ENCODE results near the gene CHI3L1. TPM values are rescaled to one million over a fixed set of nuclear protein-coding genes. Genes with fewer than 3 reads are reported as not detected.

The CHI3L1 gene
- total and polyA plus RNA-seq, 10 donors = 2.7 to 41.2 (median 15.5) TPM

- intact Hi-C loops (cut with DNase I; ENCODE audit: low total_unique reads) = no loop called here
- DNase-seq = peak; percentile 84
Observed at GRCh38 chr1:203172184-203173010, 14.1 kb downstream of the CHI3L1 start.

GRCh38 chr1:203171341-203172183, 14.9 kb downstream of the CHI3L1 start:
- peak; percentile 67 for DNase-seq
- H3K9me3 ChIP-seq = no peaks in the 10 kb centered on the region
- H3K4me3 ChIP-seq = no peak overlapping the region
- peaks cover 0 to 48% (median 0%) of the 10 kb centered on the region in 7 donors for H3K27me3 ChIP-seq (replicated peaks in 1 of 7)
- H3K36me3 ChIP-seq = no peaks in the 10 kb centered on the region
- WGBS, 5 donors = 91 to 94% (median 93%) methylated on average over 17 to 22 of the region's 22 CpGs
- peaks cover 0 to 46% (median 14%) of the 10 kb centered on the region in 6 donors for H3K4me1 ChIP-seq
- no peak overlapping the region for H3K27ac ChIP-seq
- TF ChIP-seq POLR2A (IDR thresholded peaks at IDR 0.05) = no peak
- no peak for TF ChIP-seq CTCF (IDR thresholded peaks at IDR 0.05 in 8 of 11, conservative IDR thresholded peaks at IDR 0.05 in 3 of 11)
- no peak for TF ChIP-seq POLR2AphosphoS5 (IDR thresholded peaks at IDR 0.05)
- intact Hi-C loops (cut with DNase I; ENCODE audit: low total_unique reads) = no loop called here

More at GRCh38 chr1:203172184-203173010, 14.1 kb downstream of the CHI3L1 start:
- no peaks in the 10 kb centered on the region for H3K9me3 ChIP-seq
- H3K36me3 ChIP-seq = no peaks in the 10 kb centered on the region
- no peak overlapping the region for H3K4me3 ChIP-seq
- H3K27ac ChIP-seq = no peak overlapping the region
- WGBS, 5 donors = 50 to 59% (median 54%) methylated on average over 7 to 8 of the region's 8 CpGs
- no peak for TF ChIP-seq POLR2A (IDR thresholded peaks at IDR 0.05)
- TF ChIP-seq CTCF (IDR thresholded peaks at IDR 0.05 in 8 of 11, conservative IDR thresholded peaks at IDR 0.05 in 3 of 11) = peak; percentile 32 to 86 (median 70)
- peaks cover 0 to 46% (median 17%) of the 10 kb centered on the region in 6 donors for H3K4me1 ChIP-seq
- peaks cover 0 to 43% (median 0%) of the 10 kb centered on the region in 7 donors for H3K27me3 ChIP-seq (replicated peaks in 1 of 7)

- DNase-seq = peak; percentile 48
- peaks cover 0 to 48% (median 0%) of the 10 kb centered on the region in 7 donors for H3K27me3 ChIP-seq (replicated peaks in 1 of 7)
- no peak for TF ChIP-seq POLR2AphosphoS5 (IDR thresholded peaks at IDR 0.05)
- no peak for TF ChIP-seq POLR2A (IDR thresholded peaks at IDR 0.05)
- TF ChIP-seq CTCF (IDR thresholded peaks at IDR 0.05 in 8 of 11, conservative IDR thresholded peaks at IDR 0.05 in 3 of 11) = no peak
- peaks cover 0 to 39% (median 10%) of the 10 kb centered on the region in 6 donors for H3K4me1 ChIP-seq
- intact Hi-C loops (cut with DNase I; ENCODE audit: low total_unique reads) = no loop called here
- 77 to 83% (median 79%) methylated on average over 7 to 8 of the region's 8 CpGs for WGBS, 5 donors
- no peak overlapping the region for H3K4me3 ChIP-seq
- no peak overlapping the region for H3K27ac ChIP-seq
- H3K36me3 ChIP-seq = peaks cover 0 to 4% (median 0%) of the 10 kb centered on the region in 6 donors
- H3K9me3 ChIP-seq = no peaks in the 10 kb centered on the region
Observed at GRCh38 chr1:203170625-203171330, 15.7 kb downstream of the CHI3L1 start.
